ENCODE results near the gene PSMD9.

PSMD9 gene

GRCh38 chr12:121961195-121961879 lies 72.7 kb downstream of the PSMD9 start:
- Histone ChIP-seq H4K20me1 (ENCODE audit: insufficient read depth, low read length) (no peaks in the 10 kb centered on the region), H2AFZ (ENCODE audit: low read depth, low read length) (no peak overlapping the region), H3K27me3 (ENCODE audit: insufficient read depth, low read length, poor library complexity) (no peaks in the 10 kb centered on the region), H3K4me3 (ENCODE audit: low read depth in 1 of 2, low read length in 2 of 2) (no peak overlapping the region), H3K79me2 (ENCODE audit: insufficient read depth, low read length) (no peaks in the 10 kb centered on the region), H3K9me3 (ENCODE audit: insufficient read depth, low read length, severe bottlenecking) (no peaks in the 10 kb centered on the region), H3K27ac (ENCODE audit: low read length) (no peak overlapping the region), H3K36me3 (ENCODE audit: insufficient read depth, low read length) (no peaks in the 10 kb centered on the region), H3K4me2 (ENCODE audit: insufficient read depth, low read length) (no peak overlapping the region), H3K9ac (ENCODE audit: low read depth, low read length) (no peak overlapping the region), H3K4me1 (ENCODE audit: insufficient read depth, low read length) (no peaks in the 10 kb centered on the region)
- DNase-seq (no peak), ATAC-seq (ENCODE audit: insufficient read depth, low read depth) (no peak)
- TF ChIP-seq EZH2 (IDR thresholded peaks at IDR 0.05; ENCODE audit: borderline replicate concordance, low read depth, low read length, severe bottlenecking) (no peak), CTCF (IDR thresholded peaks at IDR 0.05; ENCODE audit: borderline replicate concordance, extremely low read depth, low read length, poor library complexity, severe bottlenecking) (no peak)

GRCh38 chr12:121963341-121964018 lies 74.9 kb downstream of the PSMD9 start:
- H2AFZ ChIP-seq (ENCODE audit: low read depth, low read length) = no peak overlapping the region
- H3K9me3 ChIP-seq (ENCODE audit: insufficient read depth, low read length, severe bottlenecking) = no peaks in the 10 kb centered on the region
- no peaks in the 10 kb centered on the region for H3K79me2 ChIP-seq (ENCODE audit: insufficient read depth, low read length)
- H3K36me3 ChIP-seq (ENCODE audit: insufficient read depth, low read length) = no peaks in the 10 kb centered on the region
- no peaks in the 10 kb centered on the region for H3K4me1 ChIP-seq (ENCODE audit: insufficient read depth, low read length)
- ATAC-seq (ENCODE audit: insufficient read depth, low read depth) = no peak
- H3K4me3 ChIP-seq (ENCODE audit: low read depth in 1 of 2, low read length in 2 of 2) = no peak overlapping the region
- no peaks in the 10 kb centered on the region for H4K20me1 ChIP-seq (ENCODE audit: insufficient read depth, low read length)
- TF ChIP-seq CTCF (IDR thresholded peaks at IDR 0.05; ENCODE audit: borderline replicate concordance, extremely low read depth, low read length, poor library complexity, severe bottlenecking) = no peak
- no peak for TF ChIP-seq EZH2 (IDR thresholded peaks at IDR 0.05; ENCODE audit: borderline replicate concordance, low read depth, low read length, severe bottlenecking)
- no peak overlapping the region for H3K27ac ChIP-seq (ENCODE audit: low read length)
- DNase-seq = no peak
- no peaks in the 10 kb centered on the region for H3K27me3 ChIP-seq (ENCODE audit: insufficient read depth, low read length, poor library complexity)
- no peak overlapping the region for H3K4me2 ChIP-seq (ENCODE audit: insufficient read depth, low read length)
- H3K9ac ChIP-seq (ENCODE audit: low read depth, low read length) = no peak overlapping the region

- H3K4me2 ChIP-seq (ENCODE audit: insufficient read depth, low read length) = no peak overlapping the region
- ATAC-seq (ENCODE audit: insufficient read depth, low read depth) (no peak), DNase-seq (no peak)
- no peaks in the 10 kb centered on the region for H3K27me3 ChIP-seq (ENCODE audit: insufficient read depth, low read length, poor library complexity)
- H3K27ac ChIP-seq (ENCODE audit: low read length) = no peak overlapping the region
- H3K9ac ChIP-seq (ENCODE audit: low read depth, low read length) = no peak overlapping the region
- H3K4me1 ChIP-seq (ENCODE audit: insufficient read depth, low read length) = no peaks in the 10 kb centered on the region
- H2AFZ ChIP-seq (ENCODE audit: low read depth, low read length) = no peak overlapping the region
- no peaks in the 10 kb centered on the region for H3K36me3 ChIP-seq (ENCODE audit: insufficient read depth, low read length)
- H3K79me2 ChIP-seq (ENCODE audit: insufficient read depth, low read length) = no peaks in the 10 kb centered on the region
- H3K4me3 ChIP-seq (ENCODE audit: low read depth in 1 of 2, low read length in 2 of 2) = no peak overlapping the region
- TF ChIP-seq CTCF (IDR thresholded peaks at IDR 0.05; ENCODE audit: borderline replicate concordance, extremely low read depth, low read length, poor library complexity, severe bottlenecking) (no peak), EZH2 (IDR thresholded peaks at IDR 0.05; ENCODE audit: borderline replicate concordance, low read depth, low read length, severe bottlenecking) (no peak)
- no peaks in the 10 kb centered on the region for H4K20me1 ChIP-seq (ENCODE audit: insufficient read depth, low read length)
- H3K9me3 ChIP-seq (ENCODE audit: insufficient read depth, low read length, severe bottlenecking) = no peaks in the 10 kb centered on the region
Measured at GRCh38 chr12:121964813-121965643, 76.4 kb downstream of the PSMD9 start.
